ENCODE measurements around the gene ARHGAP24.

DNA sequence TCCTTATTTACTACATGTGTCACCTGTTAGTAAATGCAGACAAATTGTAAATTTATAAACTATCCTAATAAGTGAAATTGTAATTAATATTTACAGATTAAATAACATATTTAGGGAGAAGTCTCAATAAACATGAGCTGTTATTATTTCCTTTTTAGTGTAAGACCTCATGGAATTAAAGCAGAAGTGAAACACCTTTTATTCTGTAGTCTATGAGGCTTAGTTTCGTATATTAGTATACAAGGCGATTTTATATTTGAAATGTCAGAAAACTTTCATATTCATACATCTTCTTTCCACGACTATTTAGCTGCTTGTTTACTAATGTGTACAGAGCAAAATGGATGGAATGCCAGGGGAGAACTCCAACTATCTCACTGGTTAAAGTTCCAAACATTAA, 414.4 kb downstream of the ARHGAP24 start:
- TF ChIP-seq RUNX3 (IDR thresholded peaks at IDR 0.05; ENCODE audit: low read length) (no peak), ZNF24 (IDR thresholded peaks at IDR 0.05) (no peak), POLR2A (IDR thresholded peaks at IDR 0.05; ENCODE audit: low read depth, low read length) (no peak), CBX5 (IDR thresholded peaks at IDR 0.05; ENCODE audit: low read depth) (no peak), EZH2 (IDR thresholded peaks at IDR 0.05; ENCODE audit: borderline replicate concordance, control insufficient read depth, low read depth, low read length) (no peak), POLR2AphosphoS2 (IDR thresholded peaks at IDR 0.05; ENCODE audit: low read depth, low read length) (no peak), NFIC (IDR thresholded peaks at IDR 0.05; ENCODE audit: low read depth, low read length) (no peak), KAT2A (conservative IDR thresholded peaks at IDR 0.05; ENCODE audit: control insufficient read depth, low read depth, low read length) (no peak), EP300 (IDR thresholded peaks at IDR 0.05; ENCODE audit: borderline replicate concordance in 1 of 2, control insufficient read depth in 1 of 2, low read depth in 2 of 2, low read length in 2 of 2) (no peak), SIN3A (IDR thresholded peaks at IDR 0.05; ENCODE audit: low read depth, low read length) (no peak), CEBPB (IDR thresholded peaks at IDR 0.05; ENCODE audit: borderline replicate concordance in 1 of 2, low read depth in 2 of 2, low read length in 2 of 2) (no peak)
- TF ChIP-seq, protein P1, sequence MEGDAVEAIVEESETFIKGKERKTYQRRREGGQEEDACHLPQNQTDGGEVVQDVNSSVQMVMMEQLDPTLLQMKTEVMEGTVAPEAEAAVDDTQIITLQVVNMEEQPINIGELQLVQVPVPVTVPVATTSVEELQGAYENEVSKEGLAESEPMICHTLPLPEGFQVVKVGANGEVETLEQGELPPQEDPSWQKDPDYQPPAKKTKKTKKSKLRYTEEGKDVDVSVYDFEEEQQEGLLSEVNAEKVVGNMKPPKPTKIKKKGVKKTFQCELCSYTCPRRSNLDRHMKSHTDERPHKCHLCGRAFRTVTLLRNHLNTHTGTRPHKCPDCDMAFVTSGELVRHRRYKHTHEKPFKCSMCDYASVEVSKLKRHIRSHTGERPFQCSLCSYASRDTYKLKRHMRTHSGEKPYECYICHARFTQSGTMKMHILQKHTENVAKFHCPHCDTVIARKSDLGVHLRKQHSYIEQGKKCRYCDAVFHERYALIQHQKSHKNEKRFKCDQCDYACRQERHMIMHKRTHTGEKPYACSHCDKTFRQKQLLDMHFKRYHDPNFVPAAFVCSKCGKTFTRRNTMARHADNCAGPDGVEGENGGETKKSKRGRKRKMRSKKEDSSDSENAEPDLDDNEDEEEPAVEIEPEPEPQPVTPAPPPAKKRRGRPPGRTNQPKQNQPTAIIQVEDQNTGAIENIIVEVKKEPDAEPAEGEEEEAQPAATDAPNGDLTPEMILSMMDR (IDR thresholded peaks at IDR 0.05 in 2 of 3, conservative IDR thresholded peaks at IDR 0.05 in 1 of 3; ENCODE audit: control insufficient read depth in 2 of 3, extremely low read depth in 1 of 3, insufficient read depth in 1 of 3, low read depth in 3 of 3, low read length in 3 of 3): no peak
- TF ChIP-seq, protein P2, sequence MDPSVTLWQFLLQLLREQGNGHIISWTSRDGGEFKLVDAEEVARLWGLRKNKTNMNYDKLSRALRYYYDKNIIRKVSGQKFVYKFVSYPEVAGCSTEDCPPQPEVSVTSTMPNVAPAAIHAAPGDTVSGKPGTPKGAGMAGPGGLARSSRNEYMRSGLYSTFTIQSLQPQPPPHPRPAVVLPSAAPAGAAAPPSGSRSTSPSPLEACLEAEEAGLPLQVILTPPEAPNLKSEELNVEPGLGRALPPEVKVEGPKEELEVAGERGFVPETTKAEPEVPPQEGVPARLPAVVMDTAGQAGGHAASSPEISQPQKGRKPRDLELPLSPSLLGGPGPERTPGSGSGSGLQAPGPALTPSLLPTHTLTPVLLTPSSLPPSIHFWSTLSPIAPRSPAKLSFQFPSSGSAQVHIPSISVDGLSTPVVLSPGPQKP (IDR thresholded peaks at IDR 0.05; ENCODE audit: low read depth, low read length): no peak
- TF ChIP-seq, protein P3, sequence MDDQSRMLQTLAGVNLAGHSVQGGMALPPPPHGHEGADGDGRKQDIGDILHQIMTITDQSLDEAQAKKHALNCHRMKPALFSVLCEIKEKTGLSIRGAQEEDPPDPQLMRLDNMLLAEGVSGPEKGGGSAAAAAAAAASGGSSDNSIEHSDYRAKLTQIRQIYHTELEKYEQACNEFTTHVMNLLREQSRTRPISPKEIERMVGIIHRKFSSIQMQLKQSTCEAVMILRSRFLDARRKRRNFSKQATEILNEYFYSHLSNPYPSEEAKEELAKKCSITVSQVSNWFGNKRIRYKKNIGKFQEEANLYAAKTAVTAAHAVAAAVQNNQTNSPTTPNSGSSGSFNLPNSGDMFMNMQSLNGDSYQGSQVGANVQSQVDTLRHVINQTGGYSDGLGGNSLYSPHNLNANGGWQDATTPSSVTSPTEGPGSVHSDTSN (IDR thresholded peaks at IDR 0.05; ENCODE audit: insufficient replicate concordance, low read depth, low read length): no peak
